HEK293 (cell line): ENCODE results near the gene NEK11.

Source experiments
- CTCF ChIA-PET: fragments of 350-600 bp; formaldehyde crosslinking; extraction: SDS; loops from one replicate; lab custom pipeline; 2021; ENCODE audit warnings: antibody characterized with exemption; lab: Yijun Ruan, JAX
- POLR2A ChIA-PET: fragments of 300-600 bp; formaldehyde crosslinking; extraction: SDS; loops from one replicate; lab custom pipeline; 2020; ENCODE audit warnings: antibody characterized with exemption, inconsistent platforms; lab: Yijun Ruan, JAX
- H3K27ac ChIP-seq: fragments of 200-500 bp; sonication (Bioruptor generic); 2 replicates; pipeline ENCODE4 v1.5.1; 2014; ENCODE audit warnings: low read depth, low read length, control low read depth, inconsistent platforms; ENCODE audit errors: extremely low read depth
- H3K36me3 ChIP-seq, 2 experiments: fragments of 200-500 bp in 1 of 2; sonication (Bioruptor generic) in 1 of 2; 1 replicate in 1 of 2; 2 replicates in 1 of 2; pipeline ENCODE4 v1.5.1; 2014 to 2017; ENCODE audit warnings: inconsistent platforms in 2 of 2, low read length in 2 of 2; ENCODE audit not compliant: control insufficient read depth in 2 of 2, insufficient read depth in 1 of 2
- H3K4me1 ChIP-seq: fragments of 200-500 bp; sonication (Bioruptor generic); 2 replicates; pipeline ENCODE4 v1.5.1; 2014; ENCODE audit warnings: mild to moderate bottlenecking, low read length, inconsistent platforms; ENCODE audit not compliant: control insufficient read depth, insufficient read depth
- H3K4me3 ChIP-seq: 2 replicates; pipeline ENCODE4 v1.5.1; 2011; ENCODE audit warnings: low read depth, mild to moderate bottlenecking, control low read depth, low read length, moderate library complexity
- H3K9me3 ChIP-seq: fragments of 200-500 bp; sonication (Bioruptor generic); 2 replicates; pipeline ENCODE4 v1.5.1; 2014; ENCODE audit warnings: low read depth, low read length, inconsistent platforms; ENCODE audit not compliant: control insufficient read depth, insufficient read depth
- FEZF1 ChIP-seq: fragments of 450-650 bp; formaldehyde crosslinking; IDR thresholded peaks from 2 replicates; pipeline ENCODE4 v1.5.1; 2016; ENCODE audit warnings: missing biosample characterization, missing genetic modification characterization
- HOXA7 ChIP-seq: sonication (generic); formaldehyde crosslinking; IDR thresholded peaks from 2 replicates; pipeline ENCODE4 v1.8.1; 2022; ENCODE audit warnings: missing genetic modification reagents, borderline replicate concordance
- KLF17 ChIP-seq: fragments of 450-650 bp; formaldehyde crosslinking; IDR thresholded peaks from 2 replicates; pipeline ENCODE4 v1.5.1; 2016; ENCODE audit warnings: missing biosample characterization, missing genetic modification characterization
- MEIS1 ChIP-seq: sonication (generic); formaldehyde crosslinking; IDR thresholded peaks from 2 replicates; pipeline ENCODE4 v1.8.1; 2022; ENCODE audit warnings: missing genetic modification reagents, mild to moderate bottlenecking, borderline replicate concordance
- PRDM2 ChIP-seq: fragments of 450-650 bp; formaldehyde crosslinking; IDR thresholded peaks from 2 replicates; pipeline ENCODE4 v1.5.1; 2016; ENCODE audit warnings: missing biosample characterization, missing genetic modification characterization, borderline replicate concordance
- PRDM4 ChIP-seq: fragments of 450-650 bp; formaldehyde crosslinking; IDR thresholded peaks from 2 replicates; pipeline ENCODE4 v1.5.1; 2017; ENCODE audit warnings: missing biosample characterization, missing genetic modification characterization
- TRIM28 ChIP-seq: IDR thresholded peaks from 2 replicates; pipeline ENCODE4 v1.6.1; 2011; ENCODE audit warnings: low read length, control low read depth, borderline replicate concordance
- TSHZ1 ChIP-seq: fragments of 450-650 bp; formaldehyde crosslinking; IDR thresholded peaks from 2 replicates; pipeline ENCODE4 v1.5.1; 2016; ENCODE audit warnings: missing biosample characterization, missing genetic modification characterization, borderline replicate concordance
- ZBTB8A ChIP-seq: fragments of 450-650 bp; formaldehyde crosslinking; IDR thresholded peaks from 2 replicates; pipeline ENCODE4 v1.5.1; 2016; ENCODE audit warnings: missing biosample characterization, missing genetic modification characterization
- ZNF518A ChIP-seq: fragments of 450-650 bp; formaldehyde crosslinking; conservative IDR thresholded peaks from 2 replicates; pipeline ENCODE4 v1.5.1; 2016; ENCODE audit warnings: low read depth, missing biosample characterization, missing genetic modification characterization
- ZNF639 ChIP-seq: fragments of 450-650 bp; formaldehyde crosslinking; IDR thresholded peaks from 2 replicates; pipeline ENCODE4 v1.5.1; 2016; ENCODE audit warnings: missing biosample characterization, missing genetic modification characterization
- ZNF660 ChIP-seq: fragments of 450-650 bp; IDR thresholded peaks from 2 replicates; pipeline ENCODE4 v1.5.1; 2018; ENCODE audit warnings: missing biosample characterization, mild to moderate bottlenecking, missing genetic modification characterization
- ZNF664 ChIP-seq: fragments of 450-650 bp; formaldehyde crosslinking; IDR thresholded peaks from 2 replicates; pipeline ENCODE4 v1.5.1; 2016; ENCODE audit warnings: missing biosample characterization, missing genetic modification characterization
- ZSCAN30 ChIP-seq: fragments of 450-650 bp; IDR thresholded peaks from 2 replicates; pipeline ENCODE4 v1.5.1; 2018; ENCODE audit warnings: missing biosample characterization, mild to moderate bottlenecking, missing genetic modification characterization, moderate library complexity

NEK11 gene

GRCh38 chr3:131279577-131279976 lies 252.9 kb downstream of the NEK11 start (continued):
- TF ChIP-seq KLF17 (tag by site-specific recombination) (no peak), FEZF1 (tag by site-specific recombination) (no peak), PRDM2 (tag by site-specific recombination) (no peak), ZBTB8A (no peak), ZNF518A (no peak)
- TF ChIP-seq, all 188 proteins: peak for 0

GRCh38 chr3:131282379-131282778 lies 255.7 kb downstream of the NEK11 start:
- H3K4me3 ChIP-seq = no peak overlapping the region
- TF ChIP-seq TRIM28 = 0 out of 2 replicates have a peak, but pooled peaks have one; percentile 39
- no peak for TF ChIP-seq ZNF639 (tag by site-specific recombination)
- TF ChIP-seq TSHZ1 (tag by site-specific recombination) = no peak
- no peak for TF ChIP-seq ZSCAN30 (tag by site-specific recombination)
- no peak for TF ChIP-seq MEIS1 (CRISPR knock-in tag)
- TF ChIP-seq ZNF660 (tag by site-specific recombination) = 0 out of 2 replicates have a peak, but pooled peaks have one; percentile 24
- no peak for TF ChIP-seq HOXA7 (CRISPR knock-in tag)
- TF ChIP-seq ZNF664 (tag by site-specific recombination) = no peak
- TF ChIP-seq PRDM4 (tag by site-specific recombination) = no peak
- POLR2A ChIA-PET = no interaction called here
- H3K4me1 ChIP-seq = no peaks in the 10 kb centered on the region; the same call in 1 of the 2 replicates
- no peak overlapping the region for H3K27ac ChIP-seq
- CTCF ChIA-PET = no interaction called here
- no peaks in the 10 kb centered on the region for H3K36me3 ChIP-seq
- no peaks in the 10 kb centered on the region for H3K9me3 ChIP-seq
